Mononuclear cell (primary cell): ENCODE measurements around the gene SRPK2. TPM values are rescaled to one million over a fixed set of nuclear protein-coding genes. Genes with fewer than 3 reads are reported as not detected.
"Not testable (repeated sequence)": the region's sequence is repeated elsewhere in the genome, so short reads cannot be mapped to it uniquely, and the experiment has no call there.

Experiments
- H3K27me3 ChIP-seq: 2 replicates; pipeline ENCODE4 v1.6.0; 2011; ENCODE audit warnings: low read length, control low read depth; ENCODE audit not compliant: insufficient read depth
- H3K4me1 ChIP-seq: 2 replicates; pipeline ENCODE4 v1.5.1; 2011; ENCODE audit warnings: mild to moderate bottlenecking, low read length, control low read depth; ENCODE audit not compliant: insufficient read depth
- H3K4me3 ChIP-seq: 2 replicates; pipeline ENCODE4 v1.5.1; 2011; ENCODE audit warnings: mild to moderate bottlenecking, low read length, moderate library complexity
- H3K9me3 ChIP-seq: 2 replicates; pipeline ENCODE4 v1.5.1; 2011; ENCODE audit warnings: low read depth, mild to moderate bottlenecking, control low read depth, low read length
- total RNA-seq: library from RNA; depleted of rRNA; stranded (reverse); fragments of >200 nt; gene quantifications from one replicate; pipeline ENCODE4 v1.2.3, GENCODE V29; 2012

Gene SRPK2
- total RNA-seq, 1 donor: 41.9 TPM

- Histone ChIP-seq H3K27me3 (no peaks in the 10 kb centered on the region), H3K4me3 (no peak overlapping the region), H3K9me3 (no peaks in the 10 kb centered on the region), H3K4me1 (peaks cover 54% of the 10 kb centered on the region)
These were observed 33.0 kb downstream of the SRPK2 start for GRCh38 chr7:105355701-105356100.

GRCh38 chr7:105354383-105354782, 34.3 kb downstream of the SRPK2 start:
- peaks cover 66% of the 10 kb centered on the region for H3K4me1 ChIP-seq
- H3K4me3 ChIP-seq: no peak overlapping the region
- no peaks in the 10 kb centered on the region for H3K27me3 ChIP-seq
- no peaks in the 10 kb centered on the region for H3K9me3 ChIP-seq

- no peaks in the 10 kb centered on the region for H3K27me3 ChIP-seq
- H3K4me1 ChIP-seq: peaks cover 67% of the 10 kb centered on the region
- no peak overlapping the region for H3K4me3 ChIP-seq
- no peaks in the 10 kb centered on the region for H3K9me3 ChIP-seq
These were observed 34.9 kb downstream of the SRPK2 start for GRCh38 chr7:105353752-105354328.

GRCh38 chr7:105352901-105353668, 35.6 kb downstream of the SRPK2 start:
- Histone ChIP-seq H3K4me1 (peaks cover 74% of the 10 kb centered on the region), H3K4me3 (no peak overlapping the region), H3K9me3 (no peaks in the 10 kb centered on the region), H3K27me3 (no peaks in the 10 kb centered on the region)

- H3K9me3 ChIP-seq: no peaks in the 10 kb centered on the region
- H3K4me1 ChIP-seq: peaks cover 84% of the 10 kb centered on the region
- H3K27me3 ChIP-seq: no peaks in the 10 kb centered on the region
- peak overlapping the region; percentile 7 for H3K4me3 ChIP-seq
These were observed 36.6 kb downstream of the SRPK2 start for GRCh38 chr7:105352018-105352612.

- peaks cover 93% of the 10 kb centered on the region for H3K4me1 ChIP-seq
- H3K27me3 ChIP-seq: no peaks in the 10 kb centered on the region
- no peak overlapping the region for H3K4me3 ChIP-seq
- H3K9me3 ChIP-seq: no peaks in the 10 kb centered on the region
These were observed 37.8 kb downstream of the SRPK2 start for GRCh38 chr7:105350906-105351305.

GRCh38 chr7:105348177-105348576, 40.5 kb downstream of the SRPK2 start:
- not testable (repeated sequence) for H3K9me3 ChIP-seq, H3K4me3 ChIP-seq, H3K27me3 ChIP-seq
- peaks cover 84% of the 10 kb centered on the region for H3K4me1 ChIP-seq

- H3K27me3 ChIP-seq: no peaks in the 10 kb centered on the region
- no peak overlapping the region for H3K4me3 ChIP-seq
These were observed 42.0 kb downstream of the SRPK2 start for GRCh38 chr7:105346593-105347322.

GRCh38 chr7:105346138-105346537, 42.6 kb downstream of the SRPK2 start:
- no peak overlapping the region for H3K4me3 ChIP-seq
- peaks cover 68% of the 10 kb centered on the region for H3K4me1 ChIP-seq
- no peaks in the 10 kb centered on the region for H3K27me3 ChIP-seq
- H3K9me3 ChIP-seq: no peaks in the 10 kb centered on the region

More at GRCh38 chr7:105346593-105347322, 42.0 kb downstream of the SRPK2 start:
- Histone ChIP-seq H3K9me3 (no peaks in the 10 kb centered on the region), H3K4me1 (peaks cover 74% of the 10 kb centered on the region)

GRCh38 chr7:105345725-105346124, 43.0 kb downstream of the SRPK2 start:
- H3K9me3 ChIP-seq: no peaks in the 10 kb centered on the region
- H3K4me3 ChIP-seq: no peak overlapping the region
- peaks cover 63% of the 10 kb centered on the region for H3K4me1 ChIP-seq
- no peaks in the 10 kb centered on the region for H3K27me3 ChIP-seq

- no peaks in the 10 kb centered on the region for H3K9me3 ChIP-seq
- no peaks in the 10 kb centered on the region for H3K27me3 ChIP-seq
- peaks cover 60% of the 10 kb centered on the region for H3K4me1 ChIP-seq
- H3K4me3 ChIP-seq: no peak overlapping the region
These were observed 43.7 kb downstream of the SRPK2 start for GRCh38 chr7:105345003-105345402.

- Histone ChIP-seq H3K4me1 (peaks cover 15% of the 10 kb centered on the region), H3K4me3 (no peak overlapping the region), H3K27me3 (no peaks in the 10 kb centered on the region)
These were observed 49.1 kb downstream of the SRPK2 start for GRCh38 chr7:105339404-105340323.

GRCh38 chr7:105337529-105337928, 51.2 kb downstream of the SRPK2 start:
- H3K4me1 ChIP-seq: peaks cover 4% of the 10 kb centered on the region
- no peak overlapping the region for H3K4me3 ChIP-seq
- no peaks in the 10 kb centered on the region for H3K9me3 ChIP-seq
- no peaks in the 10 kb centered on the region for H3K27me3 ChIP-seq

More at GRCh38 chr7:105339404-105340323, 49.1 kb downstream of the SRPK2 start:
- H3K9me3 ChIP-seq: no peaks in the 10 kb centered on the region

- H3K4me3 ChIP-seq: no peak overlapping the region
- peaks cover 4% of the 10 kb centered on the region for H3K4me1 ChIP-seq
- no peaks in the 10 kb centered on the region for H3K27me3 ChIP-seq
- no peaks in the 10 kb centered on the region for H3K9me3 ChIP-seq
These were observed 52.7 kb downstream of the SRPK2 start for GRCh38 chr7:105336009-105336408.
